RWPE2 (cell line): Measurements from ENCODE around the gene RPS6KA2.

Experiments
- ATAC-seq: fragments of 200-7000 bp; cut with Tn5 transposase; 3 replicates; pipeline ENCODE4 v1.9.1; 2021; ENCODE audit warnings: low read depth
- DNase-seq: peaks from one replicate; pipeline ENCODE4 v3.0.0-alpha.2; 2020; ENCODE audit warnings: low spot score
- H3K27ac ChIP-seq: fragments of 450-650 bp; 2 replicates; pipeline ENCODE4 v1.5.1; 2017; ENCODE audit warnings: mild to moderate bottlenecking; ENCODE audit not compliant: poor library complexity, severe bottlenecking
- H3K27me3 ChIP-seq: fragments of 250-450 bp; sonication (Bioruptor Pico); 2 replicates; pipeline ENCODE4 v1.5.1; 2021; ENCODE audit warnings: mild to moderate bottlenecking, moderate library complexity; ENCODE audit not compliant: insufficient read depth, poor library complexity, severe bottlenecking
- H3K36me3 ChIP-seq: fragments of 250-450 bp; sonication (Bioruptor Pico); 2 replicates; pipeline ENCODE4 v1.5.1; 2020; ENCODE audit warnings: low read depth, mild to moderate bottlenecking, moderate library complexity
- H3K4me1 ChIP-seq: fragments of 250-450 bp; sonication (Bioruptor Pico); 2 replicates; pipeline ENCODE4 v1.5.1; 2021; ENCODE audit warnings: mild to moderate bottlenecking, moderate library complexity; ENCODE audit not compliant: insufficient read depth, poor library complexity, severe bottlenecking
- H3K4me3 ChIP-seq: fragments of 250-450 bp; sonication (Bioruptor Pico); 2 replicates; pipeline ENCODE4 v1.5.1; 2021; ENCODE audit warnings: mild to moderate bottlenecking, moderate library complexity; ENCODE audit not compliant: severe bottlenecking
- H3K9me3 ChIP-seq: fragments of 250-450 bp; sonication (Bioruptor Pico); 2 replicates; pipeline ENCODE4 v1.5.1; 2021; ENCODE audit warnings: mild to moderate bottlenecking, moderate library complexity; ENCODE audit not compliant: severe bottlenecking
- TF ChIP-seq, protein P1 (sequence below): fragments of 450-650 bp; IDR thresholded peaks from one replicate; pipeline ENCODE4 v1.5.1; 2017; ENCODE audit warnings: mild to moderate bottlenecking, moderate library complexity; ENCODE audit not compliant: poor library complexity, severe bottlenecking

The RPS6KA2 gene

DNA sequence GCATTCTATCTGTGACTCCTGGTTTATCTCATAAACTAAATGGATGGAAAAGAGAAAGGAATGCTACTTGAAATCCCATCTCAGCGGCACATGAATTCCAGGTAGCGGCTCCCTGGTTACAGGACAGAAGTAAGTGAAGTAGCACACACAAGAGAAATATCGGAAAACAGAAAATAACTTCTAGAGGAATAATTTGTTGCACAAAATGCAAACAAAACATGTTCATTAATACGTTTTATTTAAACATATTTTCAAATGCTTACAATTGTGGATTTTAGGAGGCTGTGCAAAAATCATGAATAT, 26.5 kb upstream of the RPS6KA2 start:
- ATAC-seq, result no peak
- no peak for DNase-seq
- Histone ChIP-seq H3K27ac (no peak overlapping the region), H3K9me3 (no peaks in the 10 kb centered on the region), H3K36me3 (no peaks in the 10 kb centered on the region), H3K4me1 (no peaks in the 10 kb centered on the region), H3K4me3 (no peak overlapping the region), H3K27me3 (no peaks in the 10 kb centered on the region)
- TF ChIP-seq, protein P1, sequence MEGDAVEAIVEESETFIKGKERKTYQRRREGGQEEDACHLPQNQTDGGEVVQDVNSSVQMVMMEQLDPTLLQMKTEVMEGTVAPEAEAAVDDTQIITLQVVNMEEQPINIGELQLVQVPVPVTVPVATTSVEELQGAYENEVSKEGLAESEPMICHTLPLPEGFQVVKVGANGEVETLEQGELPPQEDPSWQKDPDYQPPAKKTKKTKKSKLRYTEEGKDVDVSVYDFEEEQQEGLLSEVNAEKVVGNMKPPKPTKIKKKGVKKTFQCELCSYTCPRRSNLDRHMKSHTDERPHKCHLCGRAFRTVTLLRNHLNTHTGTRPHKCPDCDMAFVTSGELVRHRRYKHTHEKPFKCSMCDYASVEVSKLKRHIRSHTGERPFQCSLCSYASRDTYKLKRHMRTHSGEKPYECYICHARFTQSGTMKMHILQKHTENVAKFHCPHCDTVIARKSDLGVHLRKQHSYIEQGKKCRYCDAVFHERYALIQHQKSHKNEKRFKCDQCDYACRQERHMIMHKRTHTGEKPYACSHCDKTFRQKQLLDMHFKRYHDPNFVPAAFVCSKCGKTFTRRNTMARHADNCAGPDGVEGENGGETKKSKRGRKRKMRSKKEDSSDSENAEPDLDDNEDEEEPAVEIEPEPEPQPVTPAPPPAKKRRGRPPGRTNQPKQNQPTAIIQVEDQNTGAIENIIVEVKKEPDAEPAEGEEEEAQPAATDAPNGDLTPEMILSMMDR, result no peak

DNA sequence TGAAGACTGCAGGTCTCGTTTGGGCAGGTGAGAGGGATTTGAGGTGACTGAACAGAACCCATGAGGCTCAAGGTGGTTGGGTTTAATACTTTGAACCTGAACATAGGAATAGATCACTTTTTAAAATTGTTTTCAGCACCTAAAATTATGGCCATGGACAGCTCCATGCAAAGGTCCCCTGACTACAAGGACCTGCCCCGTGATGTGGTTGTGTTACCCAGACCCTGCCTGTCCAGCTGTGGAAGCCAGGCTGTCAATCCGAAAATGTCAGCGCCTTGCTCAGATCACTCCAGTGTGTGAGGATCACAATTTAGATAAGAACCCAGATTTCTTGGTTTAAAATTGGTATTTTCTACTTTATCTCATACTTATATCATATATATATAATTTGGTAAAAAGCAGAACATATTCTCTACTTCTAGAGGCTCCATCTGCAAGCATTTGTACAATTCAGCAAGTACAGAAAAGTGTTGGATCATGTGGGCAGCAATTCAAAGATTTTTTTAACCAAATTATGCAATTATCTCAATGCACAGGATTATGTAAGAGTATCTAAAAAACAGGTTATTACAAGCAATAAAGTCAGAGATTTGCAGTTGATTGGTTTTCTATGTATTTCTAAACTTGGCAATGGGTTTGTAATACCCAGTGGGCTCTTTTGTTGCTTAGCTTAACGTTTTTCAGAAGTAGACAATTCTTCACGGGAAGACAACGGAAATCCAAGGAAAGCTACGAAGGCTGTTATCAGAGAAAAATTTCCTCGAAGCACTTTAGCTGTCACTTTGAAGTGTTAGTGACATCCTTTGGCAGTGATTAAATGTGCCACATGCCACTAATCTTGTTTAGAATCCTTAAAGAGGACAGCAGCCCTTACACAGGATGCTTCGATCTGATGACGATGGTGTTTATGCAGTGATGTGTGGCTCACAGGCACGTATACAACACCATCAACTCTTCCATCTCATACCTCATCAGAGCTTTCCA, 24.1 kb upstream of the RPS6KA2 start:
- Histone ChIP-seq H3K27ac (no peak overlapping the region), H3K4me1 (no peaks in the 10 kb centered on the region)
- no peak for ATAC-seq

DNA sequence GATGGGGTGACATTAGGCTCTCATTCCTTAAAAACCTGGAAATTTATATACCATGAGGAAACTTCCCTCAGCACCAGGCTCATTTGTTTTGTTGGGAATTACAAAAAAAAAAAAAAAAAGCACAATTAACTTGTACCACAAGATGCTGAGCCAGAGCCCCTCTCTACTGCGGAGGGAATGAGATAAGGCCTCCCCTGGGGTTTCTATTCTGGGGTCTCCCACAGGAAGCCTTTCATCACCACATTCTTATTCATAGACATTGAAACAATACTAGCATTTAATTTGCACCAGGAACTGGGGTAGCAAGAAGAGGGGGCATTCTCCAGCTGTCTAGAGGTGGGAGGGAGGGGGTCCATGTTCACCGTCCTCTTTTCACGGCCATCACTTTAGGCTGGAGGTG, 23.0 kb upstream of the RPS6KA2 start:
- Histone ChIP-seq H3K27me3 (no peaks in the 10 kb centered on the region), H3K4me3 (no peak overlapping the region), H3K27ac (no peak overlapping the region), H3K36me3 (no peaks in the 10 kb centered on the region), H3K9me3 (no peaks in the 10 kb centered on the region), H3K4me1 (no peaks in the 10 kb centered on the region)
- DNase-seq (no peak), ATAC-seq (no peak)
- TF ChIP-seq, protein P1, result no peak

More for the DNA sequence above, 24.1 kb upstream of the RPS6KA2 start:
- no peak for DNase-seq
- Histone ChIP-seq H3K9me3 (no peaks in the 10 kb centered on the region), H3K4me3 (no peak overlapping the region), H3K36me3 (no peaks in the 10 kb centered on the region), H3K27me3 (no peaks in the 10 kb centered on the region)
- TF ChIP-seq, protein P1, result no peak

DNA sequence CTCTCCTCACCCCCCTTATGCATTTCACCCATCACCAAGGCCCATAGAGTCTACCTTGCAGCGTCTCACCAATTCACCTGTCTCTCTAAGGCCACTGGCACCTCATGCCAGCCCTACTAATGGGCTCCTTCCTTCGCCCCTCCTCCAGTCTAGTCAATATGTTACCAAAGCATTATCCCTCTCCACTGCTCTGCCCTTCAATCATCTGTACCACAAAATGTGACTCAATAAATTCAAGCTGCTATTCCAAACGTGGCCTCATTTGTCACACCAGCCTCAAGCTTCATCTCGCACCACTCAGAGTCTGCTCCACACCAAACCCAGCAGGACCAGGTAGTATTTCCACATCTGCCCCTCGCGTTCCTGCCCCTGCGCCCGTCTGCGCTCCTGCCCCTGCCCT, 21.8 kb upstream of the RPS6KA2 start:
- DNase-seq, result no peak
- Histone ChIP-seq H3K4me1 (no peaks in the 10 kb centered on the region), H3K27ac (no peak overlapping the region), H3K9me3 (no peaks in the 10 kb centered on the region), H3K4me3 (no peak overlapping the region), H3K36me3 (no peaks in the 10 kb centered on the region), H3K27me3 (no peaks in the 10 kb centered on the region)
- no peak for ATAC-seq
- TF ChIP-seq, protein P1, result no peak

DNA sequence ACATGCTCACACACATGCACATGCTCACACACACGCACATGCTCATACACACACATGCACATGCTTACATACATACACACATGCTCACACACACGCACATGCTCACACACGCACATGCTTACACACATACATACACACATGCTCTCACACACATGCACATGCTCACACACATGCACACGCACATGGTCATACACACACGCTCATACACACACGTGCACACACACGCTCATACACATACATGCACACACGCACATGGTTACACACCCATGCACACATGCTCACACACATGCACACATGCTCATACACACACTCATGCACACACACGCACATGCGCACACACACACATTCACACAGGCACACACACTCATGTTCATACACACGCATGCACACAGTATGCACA, 20.8 kb upstream of the RPS6KA2 start:
- ATAC-seq, result no peak
- TF ChIP-seq, protein P1, result no peak

More for the DNA sequence above, 20.8 kb upstream of the RPS6KA2 start:
- no peaks in the 10 kb centered on the region for H3K27me3 ChIP-seq
- no peaks in the 10 kb centered on the region for H3K36me3 ChIP-seq
- H3K4me3 ChIP-seq, result no peak overlapping the region
- H3K27ac ChIP-seq, result no peak overlapping the region
- H3K4me1 ChIP-seq, result no peaks in the 10 kb centered on the region
- no peak for DNase-seq
- no peaks in the 10 kb centered on the region for H3K9me3 ChIP-seq
